SK-N-SH (cell line): ENCODE results near the gene FAM227B. TPM values are rescaled to one million over a fixed set of nuclear protein-coding genes. Genes with fewer than 3 reads are reported as not detected.

ENCODE experiments used
- CTCF ChIA-PET: fragments of 300-600, 350-600 bp; formaldehyde crosslinking; extraction: SDS; loops from one replicate; lab custom pipeline; 2021; lab: Yijun Ruan, JAX
- POLR2A ChIA-PET: fragments of 350-600 bp; sonication (Branson Sonifier 250); formaldehyde crosslinking; extraction: SDS; loops from one replicate; lab custom pipeline; 2020; ENCODE audit warnings: antibody characterized with exemption, inconsistent platforms; lab: Yijun Ruan, JAX
- DNase-seq: peaks from one replicate; pipeline ENCODE4 v3.0.0; 2012
- H2AFZ ChIP-seq: fragments of 200-600 bp; sonication (generic); 2 replicates; pipeline ENCODE4 v1.8.1; 2016; ENCODE audit warnings: antibody characterized with exemption, mild to moderate bottlenecking, low read depth
- H3F3A ChIP-seq: fragments of 200-600 bp; sonication (generic); replicated peaks from 2 replicates; pipeline ENCODE3; 2016; ENCODE audit warnings: antibody characterized with exemption, mild to moderate bottlenecking; ENCODE audit not compliant: insufficient read depth
- H3K27ac ChIP-seq, 2 experiments: fragments of 200-500 bp in 1 of 2; fragments of 200-600 bp in 1 of 2; sonication (Bioruptor generic) in 1 of 2; sonication (generic), shearing (Covaris generic) in 1 of 2; 2 replicates each; pipeline versions ENCODE4 v1.5.1 to v1.6.1; 2014 to 2016; ENCODE audit warnings: low read depth in 2 of 2, inconsistent platforms in 1 of 2, low read length in 1 of 2, mild to moderate bottlenecking in 1 of 2, mixed read lengths in 1 of 2
- H3K27me3 ChIP-seq: fragments of 200-600 bp; sonication (generic), shearing (Covaris generic); 2 replicates; pipeline ENCODE4 v1.6.1; 2016; ENCODE audit warnings: mixed run types; ENCODE audit not compliant: insufficient read depth
- H3K36me3 ChIP-seq, 2 experiments: fragments of 200-500 bp in 1 of 2; fragments of 200-600 bp in 1 of 2; sonication (Bioruptor generic) in 1 of 2; sonication (generic) in 1 of 2; replicated peaks in 1 of 2; 2 replicates each; pipeline versions ENCODE3 to v1.5.1; 2014 to 2016; ENCODE audit warnings: low read length in 1 of 2, mild to moderate bottlenecking in 1 of 2; ENCODE audit not compliant: insufficient read depth in 2 of 2, control insufficient read depth in 1 of 2
- H3K4me1 ChIP-seq, 2 experiments: fragments of 200-500 bp in 1 of 2; fragments of 200-600 bp in 1 of 2; sonication (Bioruptor generic) in 1 of 2; sonication (generic), shearing (Covaris generic) in 1 of 2; 2 replicates each; pipeline versions ENCODE4 v1.5.1 to v1.6.1; 2014 to 2016; ENCODE audit warnings: low read depth in 1 of 2, low read length in 1 of 2, mixed run types in 1 of 2; ENCODE audit not compliant: insufficient read depth in 2 of 2, control insufficient read depth in 1 of 2
- H3K4me2 ChIP-seq: fragments of 200-600 bp; sonication (generic), shearing (Covaris generic); 2 replicates; pipeline ENCODE4 v1.6.1; 2017; ENCODE audit warnings: mixed run types
- H3K4me3 ChIP-seq, 2 experiments: fragments of 200-500 bp in 1 of 2; fragments of 200-600 bp in 1 of 2; sonication (Bioruptor generic) in 1 of 2; sonication (generic), shearing (Covaris generic) in 1 of 2; 2 replicates each; pipeline versions ENCODE4 v1.5.1 to v1.8.1; 2014 to 2016; ENCODE audit warnings: low read depth in 2 of 2, inconsistent platforms in 1 of 2, low read length in 1 of 2, mild to moderate bottlenecking in 1 of 2, mixed read lengths in 1 of 2, moderate library complexity in 1 of 2
- H3K79me2 ChIP-seq: fragments of 200-600 bp; sonication (generic); 2 replicates; pipeline ENCODE4 v1.8.1; 2017; ENCODE audit warnings: mild to moderate bottlenecking; ENCODE audit not compliant: insufficient read depth
- H3K9ac ChIP-seq: fragments of 200-600 bp; sonication (generic); 2 replicates; pipeline ENCODE4 v1.6.1; 2017; ENCODE audit warnings: mixed run types
- H3K9me2 ChIP-seq: fragments of 200-600 bp; sonication (generic); 2 replicates; pipeline ENCODE4 v1.6.1; 2017; ENCODE audit warnings: mixed run types
- H3K9me3 ChIP-seq: fragments of 200-600 bp; sonication (generic); 2 replicates; pipeline ENCODE4 v1.6.1; 2017; ENCODE audit warnings: mixed run types, mild to moderate bottlenecking, moderate library complexity
- H4K20me1 ChIP-seq: fragments of 200-600 bp; sonication (generic); 2 replicates; pipeline ENCODE4 v1.6.1; 2017; ENCODE audit warnings: mild to moderate bottlenecking, mixed run types; ENCODE audit not compliant: insufficient read depth
- CHD2 ChIP-seq: fragments of 150-350 bp; IDR thresholded peaks from 2 replicates; pipeline ENCODE4 v1.6.1; 2018; ENCODE audit warnings: low read length; ENCODE audit not compliant: partially characterized antibody
- ELF1 ChIP-seq: IDR thresholded peaks from 2 replicates; pipeline ENCODE4 v1.4.0; 2012
- FOXJ3 ChIP-seq: sonication (generic); formaldehyde crosslinking; IDR thresholded peaks from 2 replicates; pipeline ENCODE4 v1.5.1; 2020; ENCODE audit warnings: mild to moderate bottlenecking, missing genetic modification reagents
- FOXM1 ChIP-seq: IDR thresholded peaks from 2 replicates; pipeline ENCODE4 v1.4.0; 2012; ENCODE audit warnings: low read depth, mild to moderate bottlenecking
- JUND ChIP-seq: IDR thresholded peaks from 2 replicates; pipeline ENCODE4 v1.4.0; 2012
- NRF1 ChIP-seq: IDR thresholded peaks from 2 replicates; pipeline ENCODE4 v1.6.1; 2012; ENCODE audit warnings: low read depth, mild to moderate bottlenecking, low read length
- RCOR1 ChIP-seq: fragments of 150-350 bp; IDR thresholded peaks from 2 replicates; pipeline ENCODE4 v1.6.1; 2017; ENCODE audit warnings: antibody characterized with exemption, low read length
- SIN3A ChIP-seq: IDR thresholded peaks from 2 replicates; pipeline ENCODE4 v1.6.1; 2012; ENCODE audit warnings: low read depth, mild to moderate bottlenecking, low read length, moderate library complexity, borderline replicate concordance
- SMC3 ChIP-seq: IDR thresholded peaks from 2 replicates; pipeline ENCODE4 v1.6.1; 2012; ENCODE audit warnings: low read depth, low read length, improper control_type of control experiment
- TAF1 ChIP-seq: IDR thresholded peaks from 2 replicates; pipeline ENCODE4 v1.6.1; 2012; ENCODE audit warnings: low read depth, mild to moderate bottlenecking, low read length, moderate library complexity, borderline replicate concordance
- TCF12 ChIP-seq: IDR thresholded peaks from 2 replicates; pipeline ENCODE4 v1.4.0; 2012
- TEAD4 ChIP-seq: IDR thresholded peaks from 2 replicates; pipeline ENCODE4 v1.4.0; 2012; ENCODE audit warnings: mild to moderate bottlenecking, borderline replicate concordance; ENCODE audit not compliant: insufficient read depth
- YY1 ChIP-seq: IDR thresholded peaks from 2 replicates; pipeline ENCODE4 v1.4.0; 2012; ENCODE audit warnings: low read depth, mild to moderate bottlenecking
- polyA plus RNA-seq, 3 experiments: library from polyadenylated mRNA; depleted of rRNA; stranded (reverse); fragments of >200 nt; gene quantifications; 2 replicates each; pipeline ENCODE4 v1.2.3, GENCODE V29; 2012
- TF ChIP-seq, protein P1 (sequence below): fragments of 150-350 bp; IDR thresholded peaks from 2 replicates; pipeline ENCODE4 v1.6.1; 2016; ENCODE audit warnings: mild to moderate bottlenecking, low read depth, low read length
- TF ChIP-seq, protein P2 (sequence below): fragments of 200-600 bp; sonication (generic); IDR thresholded peaks from 2 replicates; pipeline ENCODE4 v1.6.1; 2017; ENCODE audit warnings: antibody characterized with exemption, mild to moderate bottlenecking, moderate library complexity
- TF ChIP-seq, protein P3 (sequence below): IDR thresholded peaks from 2 replicates; pipeline ENCODE4; 2012
- TF ChIP-seq, protein P4 (sequence below): fragments of 150-350 bp; IDR thresholded peaks from 2 replicates; pipeline ENCODE4 v1.6.1; 2017; ENCODE audit warnings: antibody characterized with exemption, low read length, low read depth, borderline replicate concordance
- TF ChIP-seq, protein P5 (sequence below): IDR thresholded peaks from 2 replicates; pipeline ENCODE4 v1.4.0; 2012; ENCODE audit warnings: low read depth

The FAM227B gene
- polyA plus RNA-seq, 1 of the 3 experiments (the other 2 are of a cell fraction) = 4.4 TPM

DNA sequence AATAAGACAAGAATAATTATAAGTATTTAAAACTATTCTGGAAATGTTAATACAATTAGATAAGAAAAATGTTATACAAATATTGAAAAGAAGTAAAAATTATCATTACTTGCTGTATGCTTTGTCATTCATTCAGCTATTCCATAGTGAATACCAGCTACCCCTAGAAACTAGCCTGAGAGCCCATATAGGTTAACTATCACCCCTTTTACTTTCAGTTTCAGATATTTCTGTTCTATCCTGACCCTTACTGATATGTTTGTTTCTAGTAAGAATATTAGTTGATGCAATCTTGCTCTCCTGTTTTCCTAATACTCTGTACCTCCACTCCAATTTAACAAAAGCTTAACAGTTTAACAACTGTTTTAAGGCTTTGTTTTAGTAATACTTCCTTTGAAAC lies 31.6 kb downstream of the FAM227B start:
- DNase-seq = no peak

More for the DNA sequence above, 31.6 kb downstream of the FAM227B start:
- Histone ChIP-seq H3K27me3 (no peaks in the 10 kb centered on the region), H3K79me2 (no peaks in the 10 kb centered on the region), H3F3A (peaks cover 2% of the 10 kb centered on the region), H3K4me2 (no peak overlapping the region), H3K9ac (no peak overlapping the region), H3K27ac (no peak overlapping the region), H3K4me3 (no peak overlapping the region), H3K9me2 (no peaks in the 10 kb centered on the region), H3K36me3 (no peaks in the 10 kb centered on the region), H3K9me3 (0 out of 2 replicates have a peak, but pooled peaks cover 3% of the 10 kb centered on the region), H2AFZ (no peak overlapping the region), H3K4me1 (no peaks in the 10 kb centered on the region), H4K20me1 (no peaks in the 10 kb centered on the region)
- TF ChIP-seq, protein P1, sequence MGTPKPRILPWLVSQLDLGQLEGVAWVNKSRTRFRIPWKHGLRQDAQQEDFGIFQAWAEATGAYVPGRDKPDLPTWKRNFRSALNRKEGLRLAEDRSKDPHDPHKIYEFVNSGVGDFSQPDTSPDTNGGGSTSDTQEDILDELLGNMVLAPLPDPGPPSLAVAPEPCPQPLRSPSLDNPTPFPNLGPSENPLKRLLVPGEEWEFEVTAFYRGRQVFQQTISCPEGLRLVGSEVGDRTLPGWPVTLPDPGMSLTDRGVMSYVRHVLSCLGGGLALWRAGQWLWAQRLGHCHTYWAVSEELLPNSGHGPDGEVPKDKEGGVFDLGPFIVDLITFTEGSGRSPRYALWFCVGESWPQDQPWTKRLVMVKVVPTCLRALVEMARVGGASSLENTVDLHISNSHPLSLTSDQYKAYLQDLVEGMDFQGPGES = no peak
- TF ChIP-seq, protein P2, sequence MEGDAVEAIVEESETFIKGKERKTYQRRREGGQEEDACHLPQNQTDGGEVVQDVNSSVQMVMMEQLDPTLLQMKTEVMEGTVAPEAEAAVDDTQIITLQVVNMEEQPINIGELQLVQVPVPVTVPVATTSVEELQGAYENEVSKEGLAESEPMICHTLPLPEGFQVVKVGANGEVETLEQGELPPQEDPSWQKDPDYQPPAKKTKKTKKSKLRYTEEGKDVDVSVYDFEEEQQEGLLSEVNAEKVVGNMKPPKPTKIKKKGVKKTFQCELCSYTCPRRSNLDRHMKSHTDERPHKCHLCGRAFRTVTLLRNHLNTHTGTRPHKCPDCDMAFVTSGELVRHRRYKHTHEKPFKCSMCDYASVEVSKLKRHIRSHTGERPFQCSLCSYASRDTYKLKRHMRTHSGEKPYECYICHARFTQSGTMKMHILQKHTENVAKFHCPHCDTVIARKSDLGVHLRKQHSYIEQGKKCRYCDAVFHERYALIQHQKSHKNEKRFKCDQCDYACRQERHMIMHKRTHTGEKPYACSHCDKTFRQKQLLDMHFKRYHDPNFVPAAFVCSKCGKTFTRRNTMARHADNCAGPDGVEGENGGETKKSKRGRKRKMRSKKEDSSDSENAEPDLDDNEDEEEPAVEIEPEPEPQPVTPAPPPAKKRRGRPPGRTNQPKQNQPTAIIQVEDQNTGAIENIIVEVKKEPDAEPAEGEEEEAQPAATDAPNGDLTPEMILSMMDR = no peak
- TF ChIP-seq, protein P3, sequence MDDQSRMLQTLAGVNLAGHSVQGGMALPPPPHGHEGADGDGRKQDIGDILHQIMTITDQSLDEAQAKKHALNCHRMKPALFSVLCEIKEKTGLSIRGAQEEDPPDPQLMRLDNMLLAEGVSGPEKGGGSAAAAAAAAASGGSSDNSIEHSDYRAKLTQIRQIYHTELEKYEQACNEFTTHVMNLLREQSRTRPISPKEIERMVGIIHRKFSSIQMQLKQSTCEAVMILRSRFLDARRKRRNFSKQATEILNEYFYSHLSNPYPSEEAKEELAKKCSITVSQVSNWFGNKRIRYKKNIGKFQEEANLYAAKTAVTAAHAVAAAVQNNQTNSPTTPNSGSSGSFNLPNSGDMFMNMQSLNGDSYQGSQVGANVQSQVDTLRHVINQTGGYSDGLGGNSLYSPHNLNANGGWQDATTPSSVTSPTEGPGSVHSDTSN = no peak
- TF ChIP-seq, protein P4, sequence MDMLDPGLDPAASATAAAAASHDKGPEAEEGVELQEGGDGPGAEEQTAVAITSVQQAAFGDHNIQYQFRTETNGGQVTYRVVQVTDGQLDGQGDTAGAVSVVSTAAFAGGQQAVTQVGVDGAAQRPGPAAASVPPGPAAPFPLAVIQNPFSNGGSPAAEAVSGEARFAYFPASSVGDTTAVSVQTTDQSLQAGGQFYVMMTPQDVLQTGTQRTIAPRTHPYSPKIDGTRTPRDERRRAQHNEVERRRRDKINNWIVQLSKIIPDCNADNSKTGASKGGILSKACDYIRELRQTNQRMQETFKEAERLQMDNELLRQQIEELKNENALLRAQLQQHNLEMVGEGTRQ = no peak
- TF ChIP-seq TAF1 (no peak), FOXJ3 (CRISPR knock-in tag) (no peak), NRF1 (no peak), ELF1 (no peak), RCOR1 (no peak), SIN3A (no peak), FOXM1 (no peak), TEAD4 (no peak), YY1 (no peak), TCF12 (no peak), JUND (no peak), SMC3 (no peak), CHD2 (no peak)
- TF ChIP-seq, protein P5, sequence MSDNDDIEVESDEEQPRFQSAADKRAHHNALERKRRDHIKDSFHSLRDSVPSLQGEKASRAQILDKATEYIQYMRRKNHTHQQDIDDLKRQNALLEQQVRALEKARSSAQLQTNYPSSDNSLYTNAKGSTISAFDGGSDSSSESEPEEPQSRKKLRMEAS = no peak
- POLR2A ChIA-PET = no interaction called here
- CTCF ChIA-PET = no interaction called here
